ENCODE results near the gene SH3BGRL2. TPM values are rescaled to one million over a fixed set of nuclear protein-coding genes. Genes with fewer than 3 reads are reported as not detected.

The SH3BGRL2 gene
- total and polyA plus RNA-seq, 7 donors, result 16.0 to 115 (median 30.6) TPM

DNA sequence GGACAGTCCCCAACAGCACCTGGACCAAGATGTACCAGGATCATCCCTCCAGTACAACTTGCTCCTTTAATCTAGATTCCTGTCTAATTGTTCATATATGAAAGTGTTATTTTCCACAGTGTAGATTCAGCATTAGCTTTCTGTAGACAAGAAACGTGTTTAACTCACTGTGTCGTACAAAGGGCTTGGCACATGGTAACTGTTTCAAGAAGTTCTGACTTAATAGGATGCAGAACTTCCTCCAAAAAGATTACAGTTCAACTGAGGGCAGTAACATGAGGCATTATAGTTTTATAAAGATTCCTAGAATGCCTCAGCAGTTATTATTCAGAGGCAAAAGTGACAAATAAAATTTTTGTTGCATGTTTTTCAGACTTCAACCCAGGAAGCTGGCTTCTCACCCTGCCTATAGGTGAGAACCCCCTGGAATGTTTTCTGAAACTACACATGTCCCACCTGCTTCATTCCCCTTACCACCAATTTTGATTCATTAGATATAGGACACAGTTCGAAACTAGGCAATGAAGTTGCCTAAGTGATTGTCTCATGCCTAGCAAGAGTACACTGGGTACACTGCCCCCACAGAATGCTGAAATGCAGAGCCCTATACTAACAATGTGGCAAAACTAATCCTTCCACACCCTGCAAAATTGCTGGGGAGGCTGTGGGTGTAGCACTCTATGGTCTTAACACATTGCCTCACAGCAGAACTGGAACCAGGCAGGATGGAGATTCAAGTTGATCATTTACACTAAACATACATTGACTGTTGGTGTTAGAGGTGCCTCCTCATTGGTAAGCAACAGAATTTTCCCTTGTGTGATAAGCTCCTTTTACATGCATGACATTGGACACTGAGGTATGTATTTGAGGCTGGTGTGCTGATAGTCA lies 22.6 kb upstream of the SH3BGRL2 start:
- no peaks in the 10 kb centered on the region for H3K9me3 ChIP-seq
- no peak overlapping the region for H3K4me3 ChIP-seq
- intact Hi-C loops (cut with DNase I), result no loop called here
- no peaks in the 10 kb centered on the region for H3K36me3 ChIP-seq
- no peaks in the 10 kb centered on the region for H3K4me1 ChIP-seq
- no peaks in the 10 kb centered on the region for H3K27me3 ChIP-seq
- no peak for DNase-seq
- H3K27ac ChIP-seq, result no peak overlapping the region
- no peak for TF ChIP-seq POLR2A (IDR thresholded peaks at IDR 0.05)
- TF ChIP-seq EP300 (IDR thresholded peaks at IDR 0.05), result no peak
- no peak for TF ChIP-seq POLR2AphosphoS5 (IDR thresholded peaks at IDR 0.05)
- no peak for TF ChIP-seq CTCF (IDR thresholded peaks at IDR 0.05)
- 12 to 60% methylated on average over 3 of the region's 3 CpGs for WGBS, 2 donors

GRCh38 chr6:79609225-79609595 lies 21.9 kb upstream of the SH3BGRL2 start:
- 26 to 66% methylated on average over 3 of the region's 3 CpGs for WGBS, 2 donors

DNA sequence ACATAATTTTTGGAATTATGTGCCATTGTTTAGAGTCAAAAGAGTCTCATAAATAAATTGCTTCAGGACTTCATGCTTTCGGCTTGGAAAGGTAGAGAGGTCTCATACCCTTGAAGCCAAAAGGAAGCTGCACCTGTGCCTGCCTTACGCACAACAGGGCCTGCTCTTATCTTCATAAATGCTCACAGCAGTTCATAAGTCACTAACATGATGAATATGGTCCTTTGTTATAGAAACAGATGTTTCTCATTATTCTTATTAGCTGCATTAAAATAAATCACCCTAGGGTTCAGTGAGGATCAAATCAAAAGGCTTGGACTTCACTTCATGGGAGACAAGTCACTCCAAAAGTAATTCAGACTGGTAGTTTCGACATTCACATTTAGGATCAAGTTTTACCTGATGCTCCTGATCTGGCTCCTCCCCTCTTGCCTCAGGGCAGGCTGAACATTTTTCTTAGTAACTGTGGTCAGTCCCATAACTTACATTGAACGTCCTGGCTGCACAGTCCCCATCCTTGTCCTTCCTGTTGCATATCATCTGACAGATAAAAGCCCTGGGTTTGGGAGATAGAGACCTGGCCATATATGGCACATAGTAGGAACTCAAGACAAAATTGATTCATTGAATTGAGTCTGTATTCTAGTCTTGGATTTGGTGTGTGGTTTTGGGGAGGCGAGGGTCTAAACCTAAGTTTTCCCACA lies 20.7 kb upstream of the SH3BGRL2 start:
- intact Hi-C loops (cut with DNase I), result no loop called here
- TF ChIP-seq POLR2AphosphoS5 (IDR thresholded peaks at IDR 0.05) (no peak), POLR2A (IDR thresholded peaks at IDR 0.05) (no peak), EP300 (IDR thresholded peaks at IDR 0.05) (no peak), CTCF (IDR thresholded peaks at IDR 0.05) (no peak)
- DNase-seq, result no peak
- 32 to 73% methylated on average over 5 of the region's 5 CpGs for WGBS, 2 donors
- no peaks in the 10 kb centered on the region for H3K27me3 ChIP-seq
- no peaks in the 10 kb centered on the region for H3K36me3 ChIP-seq
- no peak overlapping the region for H3K27ac ChIP-seq
- H3K4me1 ChIP-seq, result no peaks in the 10 kb centered on the region
- no peak overlapping the region for H3K4me3 ChIP-seq
- no peaks in the 10 kb centered on the region for H3K9me3 ChIP-seq

More at GRCh38 chr6:79609225-79609595, 21.9 kb upstream of the SH3BGRL2 start:
- no peak for DNase-seq
- intact Hi-C loops (cut with DNase I), result no loop called here
- Histone ChIP-seq H3K4me1 (no peaks in the 10 kb centered on the region), H3K36me3 (no peaks in the 10 kb centered on the region), H3K4me3 (no peak overlapping the region), H3K9me3 (no peaks in the 10 kb centered on the region), H3K27me3 (no peaks in the 10 kb centered on the region), H3K27ac (no peak overlapping the region)
- TF ChIP-seq POLR2A (IDR thresholded peaks at IDR 0.05), result no peak
- no peak for TF ChIP-seq CTCF (IDR thresholded peaks at IDR 0.05)
- TF ChIP-seq EP300 (IDR thresholded peaks at IDR 0.05), result no peak
- no peak for TF ChIP-seq POLR2AphosphoS5 (IDR thresholded peaks at IDR 0.05)

DNA sequence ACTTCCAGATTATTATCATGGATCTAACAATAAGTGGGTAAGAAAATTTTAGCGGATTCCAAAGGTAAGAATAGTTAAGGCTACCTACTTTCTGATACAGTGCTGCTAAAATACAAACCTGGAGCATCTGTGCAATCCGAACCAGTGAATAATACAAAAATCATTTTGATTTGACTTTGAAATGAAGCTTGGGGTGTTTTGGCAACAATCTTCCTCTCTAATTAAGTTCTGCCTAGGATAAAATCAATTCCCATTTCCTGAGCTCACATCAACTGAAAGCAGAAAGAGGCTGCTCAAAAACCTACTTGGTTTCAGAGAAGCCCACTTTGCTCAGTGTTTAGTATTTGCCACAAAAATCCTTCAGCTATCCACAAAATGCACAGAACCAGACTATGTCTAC lies 18.7 kb upstream of the SH3BGRL2 start:
- intact Hi-C loops (cut with DNase I), result no loop called here
- no peak for DNase-seq
- Histone ChIP-seq H3K4me1 (no peaks in the 10 kb centered on the region), H3K9me3 (no peaks in the 10 kb centered on the region), H3K27ac (no peak overlapping the region), H3K36me3 (no peaks in the 10 kb centered on the region), H3K4me3 (no peak overlapping the region), H3K27me3 (no peaks in the 10 kb centered on the region)
- no peak for TF ChIP-seq POLR2AphosphoS5 (IDR thresholded peaks at IDR 0.05)
- WGBS, 2 donors, result 95% methylated on average over 2 of the region's 2 CpGs

DNA sequence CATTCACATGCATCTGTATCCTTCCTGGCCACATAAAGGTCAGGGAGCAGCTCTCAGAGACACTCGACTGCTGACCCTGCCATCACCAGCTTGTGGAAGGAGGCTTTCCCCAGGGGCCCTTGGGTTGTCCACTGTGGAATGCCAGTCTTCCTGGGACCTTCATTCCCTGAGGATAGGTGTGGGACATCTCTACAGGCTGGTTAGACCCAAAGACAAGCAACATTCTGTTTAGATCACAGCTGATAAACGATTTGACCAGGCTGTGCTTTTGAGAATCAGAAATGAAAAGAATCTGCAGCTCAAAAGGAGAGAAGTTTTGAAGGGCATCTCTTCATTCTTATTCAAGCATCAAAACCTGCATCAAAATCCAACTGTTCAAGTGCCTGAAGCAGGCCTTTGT lies 18.2 kb upstream of the SH3BGRL2 start:
- WGBS, 2 donors, result 69 to 78% methylated on average over 2 of the region's 2 CpGs

More for the DNA sequence above, 18.2 kb upstream of the SH3BGRL2 start:
- no peaks in the 10 kb centered on the region for H3K9me3 ChIP-seq
- H3K36me3 ChIP-seq, result no peaks in the 10 kb centered on the region
- no peaks in the 10 kb centered on the region for H3K4me1 ChIP-seq
- no peak overlapping the region for H3K27ac ChIP-seq
- DNase-seq, result no peak
- intact Hi-C loops (cut with DNase I), result no loop called here
- H3K4me3 ChIP-seq, result no peak overlapping the region
- H3K27me3 ChIP-seq, result no peaks in the 10 kb centered on the region
- TF ChIP-seq CTCF (IDR thresholded peaks at IDR 0.05) (no peak), EP300 (IDR thresholded peaks at IDR 0.05) (no peak), POLR2AphosphoS5 (IDR thresholded peaks at IDR 0.05) (no peak), POLR2A (IDR thresholded peaks at IDR 0.05) (no peak)

Data from sigmoid colon (tissue), 7 donors.